H9 (cell line): Measurements from ENCODE around the gene NPBWR2. TPM values are rescaled to one million over a fixed set of nuclear protein-coding genes. Genes with fewer than 3 reads are reported as not detected.

Source experiments
- DNase-seq: peaks from one replicate; pipeline ENCODE4 v3.0.0-alpha.2; 2017
- H2AFZ ChIP-seq: one replicate; pipeline ENCODE4 v1.6.1; 2013; ENCODE audit warnings: mild to moderate bottlenecking, low read length, control low read depth, moderate library complexity
- H2AK5ac ChIP-seq: 2 replicates; pipeline ENCODE4 v1.6.1; 2013; ENCODE audit warnings: low read length, control low read depth, mixed read lengths; ENCODE audit not compliant: insufficient read length
- H2BK120ac ChIP-seq: one replicate; pipeline ENCODE4 v1.6.1; 2013; ENCODE audit warnings: low read depth, mild to moderate bottlenecking, low read length, control low read depth, inconsistent platforms; ENCODE audit not compliant: poor library complexity, severe bottlenecking
- H2BK12ac ChIP-seq: 2 replicates; pipeline ENCODE4 v1.6.1; 2013; ENCODE audit warnings: low read length, control low read depth, mixed read lengths, low read depth; ENCODE audit not compliant: insufficient read length
- H2BK15ac ChIP-seq: 2 replicates; pipeline ENCODE4 v1.6.1; 2013; ENCODE audit warnings: low read depth, low read length, control low read depth
- H2BK20ac ChIP-seq: one replicate; pipeline ENCODE4 v1.6.1; 2013; ENCODE audit warnings: low read depth, mild to moderate bottlenecking, low read length, control low read depth, inconsistent platforms; ENCODE audit not compliant: poor library complexity, severe bottlenecking
- H2BK5ac ChIP-seq: 2 replicates; pipeline ENCODE4 v1.6.1; 2013; ENCODE audit warnings: low read length, control low read depth, mixed read lengths; ENCODE audit not compliant: insufficient read length
- H3K14ac ChIP-seq: 2 replicates; pipeline ENCODE4 v1.6.1; 2013; ENCODE audit warnings: low read length, control low read depth; ENCODE audit not compliant: insufficient read depth
- H3K18ac ChIP-seq: 2 replicates; pipeline ENCODE4 v1.6.1; 2013; ENCODE audit warnings: low read depth, mild to moderate bottlenecking, mixed read lengths, low read length, control low read depth; ENCODE audit not compliant: insufficient read length
- H3K23ac ChIP-seq: 2 replicates; pipeline ENCODE4 v1.6.1; 2013; ENCODE audit warnings: low read length, control low read depth, mixed read lengths, low read depth; ENCODE audit not compliant: insufficient read length
- H3K23me2 ChIP-seq: 2 replicates; pipeline ENCODE4 v1.6.1; 2013; ENCODE audit warnings: low read depth, mild to moderate bottlenecking, mixed read lengths, low read length, control low read depth; ENCODE audit not compliant: insufficient read length, poor library complexity, severe bottlenecking
- H3K27ac ChIP-seq: 2 replicates; pipeline ENCODE4 v1.5.1; 2013; ENCODE audit warnings: low read length, control low read depth, mixed read lengths, low read depth; ENCODE audit not compliant: insufficient read length
- H3K27me3 ChIP-seq: 2 replicates; pipeline ENCODE4 v1.6.1; 2013; ENCODE audit warnings: low read length, control low read depth, inconsistent platforms; ENCODE audit not compliant: insufficient read depth
- H3K4ac ChIP-seq: 2 replicates; pipeline ENCODE4 v1.6.1; 2013; ENCODE audit warnings: low read depth, mild to moderate bottlenecking, control low read depth, inconsistent platforms, low read length, moderate library complexity
- H3K4me1 ChIP-seq: 2 replicates; pipeline ENCODE4 v1.6.1; 2013; ENCODE audit warnings: low read length, control low read depth, inconsistent platforms; ENCODE audit not compliant: insufficient read depth
- H3K4me2 ChIP-seq: 2 replicates; pipeline ENCODE4 v1.6.1; 2013; ENCODE audit warnings: low read length, control low read depth, mixed read lengths; ENCODE audit not compliant: insufficient read length, insufficient read depth
- H3K56ac ChIP-seq: 2 replicates; pipeline ENCODE4 v1.6.1; 2013; ENCODE audit warnings: low read depth, mild to moderate bottlenecking, mixed read lengths, low read length, control low read depth; ENCODE audit not compliant: insufficient read length
- H3K79me1 ChIP-seq: 2 replicates; pipeline ENCODE4 v1.6.1; 2013; ENCODE audit warnings: low read depth, mild to moderate bottlenecking, moderate library complexity, low read length, control low read depth, inconsistent platforms; ENCODE audit not compliant: insufficient read depth, poor library complexity, severe bottlenecking
- H3K79me2 ChIP-seq: 2 replicates; pipeline ENCODE4 v1.6.1; 2013; ENCODE audit warnings: low read length, control low read depth, inconsistent platforms; ENCODE audit not compliant: insufficient read depth
- H3K9ac ChIP-seq: 2 replicates; pipeline ENCODE4 v1.6.1; 2013; ENCODE audit warnings: low read length, control low read depth, mixed read lengths; ENCODE audit not compliant: insufficient read length; ENCODE audit errors: extremely low read depth
- H3K9me3 ChIP-seq: one replicate; pipeline ENCODE4 v1.6.1; 2013; ENCODE audit warnings: low read depth, low read length, inconsistent platforms; ENCODE audit not compliant: control insufficient read depth
- H3T11ph ChIP-seq: one replicate; pipeline ENCODE4 v1.6.1; 2013; ENCODE audit warnings: mild to moderate bottlenecking, low read length, control low read depth, inconsistent platforms
- H4K20me1 ChIP-seq: one replicate; pipeline ENCODE4 v1.6.1; 2013; ENCODE audit not compliant: control insufficient read depth, insufficient read length, insufficient read depth
- H4K5ac ChIP-seq: 2 replicates; pipeline ENCODE4 v1.6.1; 2013; ENCODE audit warnings: low read depth, mild to moderate bottlenecking, mixed read lengths, low read length, control low read depth; ENCODE audit not compliant: insufficient read length
- H4K8ac ChIP-seq: replicated peaks from 2 replicates; pipeline ENCODE4 v1.6.1; 2013; ENCODE audit warnings: low read length, control low read depth, mixed read lengths, low read depth; ENCODE audit not compliant: insufficient read length
- H4K91ac ChIP-seq: 2 replicates; pipeline ENCODE4 v1.6.1; 2013; ENCODE audit warnings: low read depth, mild to moderate bottlenecking, moderate library complexity, mixed read lengths, low read length, control low read depth; ENCODE audit not compliant: insufficient read length
- H3K27ac Mint-ChIP-seq, 3 experiments: 2 replicates in 2 of 3; 3 replicates in 1 of 3; pipeline ENCODE4 v1.8.0; 2020 to 2021; ENCODE audit warnings: mixed read lengths in 3 of 3, mild to moderate bottlenecking in 1 of 3, moderate library complexity in 1 of 3
- H3K27me3 Mint-ChIP-seq: 2 replicates; pipeline ENCODE4 v1.8.0; 2021; ENCODE audit warnings: low read depth, mild to moderate bottlenecking, moderate library complexity, mixed read lengths
- H3K36me3 Mint-ChIP-seq, 3 experiments: 2 replicates in 2 of 3; 3 replicates in 1 of 3; pipeline ENCODE4 v1.8.0; 2020 to 2021; ENCODE audit warnings: low read depth in 3 of 3, mixed read lengths in 3 of 3; ENCODE audit not compliant: insufficient read depth in 1 of 3
- H3K4me1 Mint-ChIP-seq, 2 experiments: 2 replicates each; pipeline ENCODE4 v1.8.0; 2020; ENCODE audit warnings: mixed read lengths in 2 of 2
- H3K4me3 Mint-ChIP-seq, 2 experiments: 2 replicates in 1 of 2; 3 replicates in 1 of 2; pipeline ENCODE4 v1.8.0; 2020 to 2021; ENCODE audit warnings: mild to moderate bottlenecking in 2 of 2, mixed read lengths in 2 of 2, moderate library complexity in 1 of 2
- H3K9me3 Mint-ChIP-seq, 2 experiments: 2 replicates in 1 of 2; 3 replicates in 1 of 2; pipeline ENCODE4 v1.8.0; 2020; ENCODE audit warnings: mild to moderate bottlenecking in 2 of 2, mixed read lengths in 2 of 2, moderate library complexity in 1 of 2
- CTCF ChIP-seq: fragments of 200-600 bp; sonication (generic); conservative IDR thresholded peaks from 3 replicates; pipeline ENCODE4 v1.8.0; 2021; ENCODE audit warnings: antibody characterized with exemption, mild to moderate bottlenecking
- WGBS: extraction: QIAGEN DNeasy Blood & Tissue Kit; methylation state at CpG from one replicate; pipeline ENCODE4 v1.1.7; 2013; ENCODE audit warnings: missing lambda C conversion rate, low lambda C conversion rate, mixed read lengths; ENCODE audit not compliant: insufficient read length; ENCODE audit errors: extremely low coverage; 5-methylcytosine and 5-hydroxymethylcytosine counted together
- total RNA-seq: library from RNA; stranded (reverse); gene quantifications from 2 replicates; pipeline ENCODE4 v1.2.1, GENCODE V29; 2021

NPBWR2 gene
- total RNA-seq, 1 experiment from 2014 or later: not detected

DNA sequence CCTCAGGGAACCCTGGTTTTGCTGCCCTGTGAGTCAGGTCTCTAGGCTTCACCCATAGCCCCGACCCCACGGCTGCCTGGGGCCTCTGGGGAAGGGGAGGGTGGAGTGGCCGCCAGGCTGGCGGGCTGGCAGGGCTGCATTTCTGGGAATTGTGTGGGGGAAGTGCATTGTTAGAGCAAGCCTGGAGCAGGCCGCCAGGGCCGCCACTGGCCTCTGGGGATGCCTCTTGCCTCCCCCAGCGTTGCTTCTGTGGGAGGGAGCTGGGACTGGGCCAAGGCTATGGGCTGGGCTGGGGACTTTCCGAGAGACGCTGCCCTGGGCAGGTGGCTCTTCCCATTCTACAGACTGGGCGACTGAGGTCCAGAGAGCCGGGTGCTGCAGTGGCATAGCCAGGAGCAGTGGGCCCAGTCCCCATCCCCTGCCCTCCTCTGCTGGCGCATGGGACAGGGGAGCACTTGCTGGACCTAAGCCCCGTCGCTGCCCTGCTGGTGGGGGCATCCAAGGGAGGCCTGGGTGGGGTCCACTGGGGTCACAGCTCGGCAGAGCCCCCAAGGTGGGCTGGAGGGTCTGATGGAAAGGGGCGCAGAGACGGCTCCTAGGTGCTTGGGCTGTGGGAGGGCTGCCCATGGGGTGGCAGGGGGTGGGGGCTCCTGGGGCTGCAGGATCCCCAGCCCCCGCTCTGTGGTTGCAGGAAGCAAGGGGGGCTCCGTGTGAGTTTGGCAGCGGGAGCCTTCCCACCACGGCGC lies 51.3 kb downstream of the NPBWR2 start:
- Histone ChIP-seq H2BK20ac (no peak overlapping the region), H2BK15ac (no peak overlapping the region), H2BK5ac (no peak overlapping the region), H4K5ac (no peak overlapping the region), H3K79me2 (no peaks in the 10 kb centered on the region), H2BK12ac (no peak overlapping the region), H3K79me1 (no peaks in the 10 kb centered on the region), H3K23me2 (no peaks in the 10 kb centered on the region), H3K4ac (no peak overlapping the region), H3K23ac (no peak overlapping the region), H3K14ac (no peak overlapping the region; the same call in 1 of the 2 replicates), H3T11ph (no peak overlapping the region), H3K4me2 (no peak overlapping the region), H3K27me3 (no peaks in the 10 kb centered on the region; the same call in 1 of the 2 replicates), H2AK5ac (no peak overlapping the region), H3K27ac (no peak overlapping the region), H4K8ac (no peak overlapping the region), H3K9ac (no peak overlapping the region), H3K56ac (no peak overlapping the region), H3K9me3 (no peaks in the 10 kb centered on the region), H4K20me1 (no peaks in the 10 kb centered on the region), H2BK120ac (no peak overlapping the region), H3K18ac (no peak overlapping the region), H2AFZ (no peak overlapping the region), H4K91ac (no peak overlapping the region), H3K4me1 (no peaks in the 10 kb centered on the region)
- DNase-seq: no peak
- Mint-ChIP-seq H3K27me3 (peaks cover 25% of the 10 kb centered on the region), H3K4me1 (peaks cover 21 to 30% of the 10 kb centered on the region in 2 experiments), H3K36me3 (no peaks in the 10 kb centered on the region; a peak in 1 of 7 replicates), H3K27ac (no peak overlapping the region), H3K9me3 (no peaks in the 10 kb centered on the region; a peak in 1 of 5 replicates), H3K4me3 (no peak overlapping the region)
- no peak for TF ChIP-seq CTCF
- no CpG with 5 or more reads among the region's 22 CpGs for WGBS
